VCaP (cell line): ENCODE measurements around the gene RBFOX1.

ENCODE experiments used
- H3K27ac ChIP-seq: fragments of 450-650 bp; 2 replicates; pipeline ENCODE4 v1.5.1; 2017
- TF ChIP-seq, protein P1 (sequence below): fragments of 450-650 bp; conservative IDR thresholded peaks from 2 replicates; pipeline ENCODE4 v1.5.1; 2017; ENCODE audit warnings: mild to moderate bottlenecking, moderate library complexity

The RBFOX1 gene

DNA sequence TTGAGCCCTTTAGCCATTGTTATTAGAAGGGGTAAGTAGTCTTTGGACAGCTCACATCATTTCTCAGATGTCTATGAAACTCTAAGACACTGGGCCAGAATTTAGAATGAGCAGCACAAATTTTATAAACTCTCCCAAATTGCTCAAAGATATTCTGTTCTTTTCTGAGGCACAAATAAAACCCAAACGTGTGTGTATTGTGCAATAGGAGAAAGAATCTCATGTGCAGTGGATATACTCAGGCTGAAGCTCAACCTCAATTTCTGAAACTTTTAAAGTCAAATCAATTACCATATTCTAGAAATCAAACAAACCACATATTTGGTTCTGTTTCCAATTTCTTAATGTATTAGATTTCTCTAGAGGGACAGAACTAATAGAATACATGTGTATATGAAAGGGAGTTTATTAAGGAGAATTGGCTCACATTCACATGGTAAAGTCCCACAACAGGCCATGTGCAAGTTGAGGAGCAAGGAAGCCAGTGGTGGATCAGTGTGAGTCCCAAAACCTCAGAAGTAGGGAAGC, 403.6 kb downstream of the RBFOX1 start:
- TF ChIP-seq, protein P1, sequence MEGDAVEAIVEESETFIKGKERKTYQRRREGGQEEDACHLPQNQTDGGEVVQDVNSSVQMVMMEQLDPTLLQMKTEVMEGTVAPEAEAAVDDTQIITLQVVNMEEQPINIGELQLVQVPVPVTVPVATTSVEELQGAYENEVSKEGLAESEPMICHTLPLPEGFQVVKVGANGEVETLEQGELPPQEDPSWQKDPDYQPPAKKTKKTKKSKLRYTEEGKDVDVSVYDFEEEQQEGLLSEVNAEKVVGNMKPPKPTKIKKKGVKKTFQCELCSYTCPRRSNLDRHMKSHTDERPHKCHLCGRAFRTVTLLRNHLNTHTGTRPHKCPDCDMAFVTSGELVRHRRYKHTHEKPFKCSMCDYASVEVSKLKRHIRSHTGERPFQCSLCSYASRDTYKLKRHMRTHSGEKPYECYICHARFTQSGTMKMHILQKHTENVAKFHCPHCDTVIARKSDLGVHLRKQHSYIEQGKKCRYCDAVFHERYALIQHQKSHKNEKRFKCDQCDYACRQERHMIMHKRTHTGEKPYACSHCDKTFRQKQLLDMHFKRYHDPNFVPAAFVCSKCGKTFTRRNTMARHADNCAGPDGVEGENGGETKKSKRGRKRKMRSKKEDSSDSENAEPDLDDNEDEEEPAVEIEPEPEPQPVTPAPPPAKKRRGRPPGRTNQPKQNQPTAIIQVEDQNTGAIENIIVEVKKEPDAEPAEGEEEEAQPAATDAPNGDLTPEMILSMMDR = no peak
- H3K27ac ChIP-seq = no peak overlapping the region

DNA sequence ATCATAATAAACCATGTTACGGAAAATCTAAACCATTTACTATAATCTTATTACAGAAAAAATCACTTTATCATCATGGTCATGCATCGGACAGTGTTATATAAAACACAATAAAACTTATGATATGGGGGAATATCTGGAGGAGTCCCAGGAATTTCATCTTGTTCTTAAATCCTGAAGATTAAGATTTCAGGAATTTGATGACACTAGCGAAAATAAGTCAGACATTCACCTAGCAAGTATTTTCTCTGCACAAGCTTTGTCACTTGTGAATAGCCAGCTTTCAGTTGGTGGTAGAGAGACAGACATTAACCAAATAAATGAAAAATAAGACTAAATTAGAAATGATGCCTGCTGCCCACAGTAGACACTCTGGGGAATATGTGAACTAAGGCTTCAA, 410.0 kb downstream of the RBFOX1 start:
- no peak overlapping the region for H3K27ac ChIP-seq
- TF ChIP-seq, protein P1 = no peak

DNA sequence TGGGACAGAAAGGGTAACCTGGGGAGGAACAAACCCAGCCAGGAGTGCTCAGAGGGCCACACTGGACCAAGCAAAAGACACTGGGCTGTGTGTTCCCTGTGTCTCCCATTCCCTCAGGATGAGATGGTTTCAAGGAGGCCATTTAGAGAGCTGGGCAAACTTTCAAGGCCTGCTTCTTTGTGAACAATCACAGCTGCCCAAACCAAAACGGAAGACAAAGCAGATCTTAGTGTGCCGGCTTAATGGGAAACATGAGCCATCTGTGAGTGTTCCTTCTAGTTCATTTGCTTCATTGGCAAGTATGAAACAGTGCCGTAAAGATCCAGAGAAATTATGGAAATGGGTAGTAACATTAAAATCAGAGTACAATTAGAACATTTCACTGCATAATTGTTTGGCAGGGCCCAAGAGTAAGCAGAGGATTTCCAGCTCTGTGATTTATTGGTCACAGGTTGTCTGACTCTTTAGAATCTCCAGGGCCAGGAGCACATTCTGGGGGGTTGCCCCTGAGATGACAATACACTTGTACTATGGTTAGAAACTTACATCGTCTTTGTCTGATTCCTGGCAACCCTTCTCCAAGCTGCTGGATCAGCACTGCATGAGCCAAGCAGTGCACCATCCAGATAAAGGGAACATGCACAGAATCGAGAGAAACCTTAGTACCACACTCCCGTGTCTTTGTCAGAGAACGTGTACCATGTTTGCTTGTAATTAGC, 412.1 kb downstream of the RBFOX1 start:
- no peak overlapping the region for H3K27ac ChIP-seq

DNA sequence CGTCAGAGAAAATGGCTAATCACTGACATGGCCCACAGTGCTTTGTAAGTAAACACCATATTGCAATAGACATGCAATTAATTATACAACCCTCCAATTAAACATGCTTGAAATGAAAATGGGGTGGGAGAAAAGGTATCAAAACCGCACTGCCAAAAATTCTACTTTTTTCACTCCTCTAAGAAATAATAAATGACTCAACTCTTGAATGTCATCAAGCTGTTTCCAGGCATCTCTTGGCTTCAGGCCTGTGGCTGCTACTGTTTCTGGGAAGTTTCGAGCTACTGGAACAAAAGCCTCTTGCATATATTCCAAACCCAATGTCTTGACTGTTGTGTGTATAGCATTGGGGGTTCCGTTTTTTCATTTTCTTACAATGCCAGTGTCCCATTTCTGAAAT, 412.6 kb downstream of the RBFOX1 start:
- TF ChIP-seq, protein P1 = no peak
- no peak overlapping the region for H3K27ac ChIP-seq

More for the DNA sequence above, 412.1 kb downstream of the RBFOX1 start:
- TF ChIP-seq, protein P1 = no peak

DNA sequence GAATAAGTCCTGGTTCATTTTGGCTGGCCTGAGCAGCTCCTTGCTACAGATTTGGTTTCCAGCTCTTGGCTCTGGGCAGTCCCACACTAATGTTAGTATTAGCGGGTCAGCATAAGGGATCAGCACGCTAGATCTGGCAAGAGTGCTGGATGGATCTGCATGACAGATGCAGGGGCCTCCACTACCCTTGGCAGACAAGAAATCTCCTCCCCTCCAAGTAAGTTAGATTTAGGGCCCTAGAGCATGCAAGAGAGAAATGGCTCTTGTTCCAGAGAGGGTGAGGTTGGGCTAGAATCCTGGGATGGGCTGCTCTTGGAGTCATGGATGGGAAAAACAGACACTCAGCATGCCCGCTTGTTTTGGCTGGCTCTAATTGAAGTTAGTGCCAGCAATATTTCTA, 414.3 kb downstream of the RBFOX1 start:
- H3K27ac ChIP-seq = no peak overlapping the region
- TF ChIP-seq, protein P1 = no peak

DNA sequence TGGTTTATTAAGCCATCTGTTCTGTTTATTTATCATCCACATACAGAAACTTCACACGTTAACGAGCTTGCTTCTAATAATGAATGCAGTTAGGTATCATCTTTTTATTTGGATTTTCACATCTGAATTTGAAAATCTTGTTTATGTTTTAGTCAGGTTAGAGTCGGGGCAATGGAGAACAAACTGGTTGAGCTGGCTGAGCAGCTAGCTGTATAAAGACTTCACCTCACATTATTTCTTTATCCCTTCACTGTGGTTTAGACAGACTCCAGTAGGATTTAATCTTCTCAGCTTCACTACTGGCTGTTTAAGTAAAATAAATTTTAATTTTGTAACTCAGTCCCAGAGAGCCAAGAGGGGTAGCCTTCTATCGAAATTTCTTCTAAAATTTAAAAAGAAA, 415.9 kb downstream of the RBFOX1 start:
- H3K27ac ChIP-seq = no peak overlapping the region
- TF ChIP-seq, protein P1 = no peak

DNA sequence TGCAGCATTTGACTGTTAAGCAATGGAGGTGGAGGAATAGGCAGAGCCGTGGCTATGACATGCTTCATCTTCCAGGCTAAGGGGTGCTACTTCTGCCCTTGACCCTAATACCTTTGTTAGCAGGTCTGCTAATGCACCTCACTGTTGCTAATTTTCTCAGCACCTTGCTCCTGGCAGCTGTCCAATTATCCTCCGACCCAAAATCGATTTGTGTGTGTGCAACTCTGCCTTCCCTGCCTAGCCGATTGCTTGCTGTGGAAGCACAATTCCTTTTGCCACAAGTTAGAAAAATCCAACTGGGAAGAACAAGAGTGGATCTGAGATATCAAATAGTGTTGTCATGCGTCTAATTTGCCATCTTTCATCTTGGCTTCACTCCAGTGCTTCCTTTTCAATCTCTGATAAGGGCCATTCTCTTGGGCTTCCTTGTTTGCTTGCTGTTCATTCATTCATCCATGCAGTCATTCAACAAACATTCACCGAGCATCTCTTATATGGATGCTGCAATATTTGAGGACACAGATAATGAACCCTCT, 422.8 kb downstream of the RBFOX1 start:
- TF ChIP-seq, protein P1 = no peak
- H3K27ac ChIP-seq = no peak overlapping the region
